ENCODE results near the gene EYA2. TPM values are rescaled to one million over a fixed set of nuclear protein-coding genes. Genes with fewer than 3 reads are reported as not detected.

Gene EYA2
- total RNA-seq, 2 donors from 2014 or later, result 30.0 to 31.0 TPM

- H3K27me3 ChIP-seq (replicated peaks; ENCODE audit: insufficient read depth), result no peaks in the 10 kb centered on the region
- no peak for DNase-seq (ENCODE audit: low spot score)
- no peak overlapping the region for H3K4me3 ChIP-seq
- 71% methylated on average over 1 of the region's 1 CpG for WGBS
- H3K36me3 ChIP-seq, result no peaks in the 10 kb centered on the region
- H3K9me3 ChIP-seq, result no peaks in the 10 kb centered on the region
- peak overlapping the region; percentile 23 to 53 for H3K27ac ChIP-seq
- TF ChIP-seq POLR2A (IDR thresholded peaks at IDR 0.05) (no peak), CTCF (IDR thresholded peaks at IDR 0.05) (no peak), POLR2AphosphoS5 (IDR thresholded peaks at IDR 0.05) (no peak)
- intact Hi-C loops (cut with DNase I), result no loop called here
- H3K4me1 ChIP-seq (replicated peaks), result peaks cover 20% of the 10 kb centered on the region
These were observed 137.2 kb downstream of the EYA2 start for GRCh38 chr20:47031821-47032220.

GRCh38 chr20:47032933-47033578, 138.4 kb downstream of the EYA2 start:
- no peak for TF ChIP-seq CTCF (IDR thresholded peaks at IDR 0.05)
- no peak for TF ChIP-seq POLR2AphosphoS5 (IDR thresholded peaks at IDR 0.05)
- TF ChIP-seq POLR2A (IDR thresholded peaks at IDR 0.05), result no peak
- Histone ChIP-seq H3K4me3 (no peak overlapping the region), H3K36me3 (no peaks in the 10 kb centered on the region), H3K27ac (no peak overlapping the region), H3K27me3 (replicated peaks; ENCODE audit: insufficient read depth) (no peaks in the 10 kb centered on the region), H3K4me1 (replicated peaks) (peaks cover 20% of the 10 kb centered on the region), H3K9me3 (no peaks in the 10 kb centered on the region)
- intact Hi-C loops (cut with DNase I), result no loop called here
- no peak for DNase-seq (ENCODE audit: low spot score)
- WGBS, result 79% methylated on average over 8 of the region's 8 CpGs

GRCh38 chr20:47033665-47034064, 139.0 kb downstream of the EYA2 start:
- Histone ChIP-seq H3K27ac (no peak overlapping the region), H3K27me3 (replicated peaks; ENCODE audit: insufficient read depth) (no peaks in the 10 kb centered on the region), H3K36me3 (no peaks in the 10 kb centered on the region), H3K4me1 (replicated peaks) (peaks cover 20% of the 10 kb centered on the region), H3K4me3 (no peak overlapping the region), H3K9me3 (no peaks in the 10 kb centered on the region)
- DNase-seq (ENCODE audit: low spot score), result no peak
- TF ChIP-seq POLR2A (IDR thresholded peaks at IDR 0.05) (no peak), POLR2AphosphoS5 (IDR thresholded peaks at IDR 0.05) (no peak), CTCF (IDR thresholded peaks at IDR 0.05) (no peak)
- intact Hi-C loops (cut with DNase I), result no loop called here

GRCh38 chr20:47035026-47035590, 140.5 kb downstream of the EYA2 start:
- DNase-seq (ENCODE audit: low spot score), result no peak
- H3K27me3 ChIP-seq (replicated peaks; ENCODE audit: insufficient read depth), result no peaks in the 10 kb centered on the region
- TF ChIP-seq CTCF (IDR thresholded peaks at IDR 0.05), result no peak
- H3K36me3 ChIP-seq, result no peaks in the 10 kb centered on the region
- intact Hi-C loops (cut with DNase I), result no loop called here
- H3K4me1 ChIP-seq (replicated peaks), result peaks cover 11% of the 10 kb centered on the region
- H3K9me3 ChIP-seq, result no peaks in the 10 kb centered on the region
- 56% methylated on average over 10 of the region's 10 CpGs for WGBS
- H3K27ac ChIP-seq, result peak overlapping the region in 1 of 2 donors; percentile 14
- H3K4me3 ChIP-seq, result no peak overlapping the region

Data from prostate gland (tissue), 2 donors.